Fibroblast of the aortic adventitia (primary cell): ENCODE data around the gene MEF2C. TPM values are rescaled to one million over a fixed set of nuclear protein-coding genes. Genes with fewer than 3 reads are reported as not detected.
A peak's percentile ranks its signal among the peaks of the same experiment; 100 is the strongest.

Experiments used
- DNase-seq: peaks from one replicate; pipeline ENCODE4 v3.0.0-alpha.2; 2010; ENCODE audit warnings: low read depth
- H3K4me3 ChIP-seq: 2 replicates; pipeline ENCODE4 v1.5.1; 2011; ENCODE audit warnings: low read depth, mild to moderate bottlenecking, control low read depth, low read length, moderate library complexity
- CTCF ChIP-seq: IDR thresholded peaks from 2 replicates; pipeline ENCODE4 v1.5.1; 2011; ENCODE audit warnings: mild to moderate bottlenecking, low read length, control low read depth, inconsistent platforms; ENCODE audit not compliant: insufficient read depth
- total RNA-seq: library from RNA; depleted of rRNA; stranded (reverse); fragments of >200 nt; gene quantifications from 2 replicates; pipeline ENCODE4 v1.2.3, GENCODE V29; 2012; ENCODE audit warnings: low replicate concordance

MEF2C gene
- total RNA-seq, 1 donor: 38.6 TPM

DNA sequence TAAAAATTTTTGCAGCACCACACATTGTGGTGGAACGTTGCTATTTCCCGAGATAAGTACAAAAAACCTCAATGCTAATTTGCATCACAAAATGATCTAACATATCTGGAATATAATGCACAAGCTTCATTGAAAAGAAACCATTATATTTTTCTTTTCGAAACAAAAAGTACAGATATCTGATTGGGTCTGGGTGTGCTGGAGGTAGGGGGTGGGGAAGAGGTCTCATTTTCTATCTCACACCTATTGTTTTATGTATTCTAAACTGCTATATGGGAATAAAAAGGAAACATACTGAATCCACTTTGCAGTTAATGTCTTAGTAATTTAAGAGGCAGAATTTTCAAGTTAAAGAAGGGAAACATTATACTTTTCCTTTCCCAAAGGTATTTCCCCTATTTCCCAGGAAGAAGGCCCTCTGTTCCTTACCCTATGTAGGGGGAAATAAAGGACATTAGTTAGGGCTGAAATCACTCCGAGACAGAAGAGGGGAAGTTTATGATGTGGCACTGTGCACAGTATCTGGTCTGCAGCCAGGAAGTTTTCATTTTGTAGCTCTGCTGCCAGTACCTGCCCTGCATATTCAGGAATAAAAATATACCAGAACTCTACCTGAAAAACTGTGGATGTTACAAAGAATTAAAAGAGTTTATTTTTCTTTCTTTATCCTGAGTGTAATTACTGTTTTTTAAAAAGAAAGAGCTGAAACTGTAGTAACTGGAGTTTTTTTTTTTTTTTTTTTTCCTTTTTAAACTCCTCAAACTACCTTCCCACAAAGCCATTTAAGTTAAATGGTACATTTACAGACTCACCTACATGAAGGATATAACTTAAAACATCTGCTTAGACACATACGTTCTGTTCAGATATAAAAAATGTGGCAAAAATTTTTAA, 7.4 kb downstream of the MEF2C start:
- DNase-seq: peak; percentile 43
- H3K4me3 ChIP-seq: peak overlapping the region; percentile 36
- TF ChIP-seq CTCF: no peak

GRCh38 chr5:88873447-88873846, 9.5 kb downstream of the MEF2C start:
- no peak overlapping the region for H3K4me3 ChIP-seq
- no peak for DNase-seq
- no peak for TF ChIP-seq CTCF

- no peak overlapping the region for H3K4me3 ChIP-seq
- no peak for DNase-seq
- TF ChIP-seq CTCF: no peak
These were observed 10.0 kb downstream of the MEF2C start for GRCh38 chr5:88872971-88873370.

DNA sequence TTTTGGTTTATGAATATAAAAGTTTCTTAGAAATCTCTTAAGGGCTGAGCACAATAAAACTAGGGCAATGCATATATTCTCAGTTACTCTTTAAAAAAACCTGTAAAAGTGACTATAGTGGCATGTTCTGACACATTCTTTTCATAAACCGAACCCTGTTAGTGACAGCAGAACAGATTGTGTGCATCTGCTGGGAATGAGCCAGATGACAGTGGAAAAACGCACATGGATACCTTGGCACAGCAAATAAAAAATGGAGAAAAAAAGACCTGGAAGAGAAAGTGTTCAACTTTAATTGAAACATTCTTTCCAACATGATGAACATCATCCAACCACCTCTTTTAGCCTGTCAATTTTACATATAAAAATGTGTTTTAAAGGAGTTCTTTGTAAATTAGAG, 12.7 kb downstream of the MEF2C start:
- no peak for DNase-seq
- H3K4me3 ChIP-seq: no peak overlapping the region
- TF ChIP-seq CTCF: no peak

DNA sequence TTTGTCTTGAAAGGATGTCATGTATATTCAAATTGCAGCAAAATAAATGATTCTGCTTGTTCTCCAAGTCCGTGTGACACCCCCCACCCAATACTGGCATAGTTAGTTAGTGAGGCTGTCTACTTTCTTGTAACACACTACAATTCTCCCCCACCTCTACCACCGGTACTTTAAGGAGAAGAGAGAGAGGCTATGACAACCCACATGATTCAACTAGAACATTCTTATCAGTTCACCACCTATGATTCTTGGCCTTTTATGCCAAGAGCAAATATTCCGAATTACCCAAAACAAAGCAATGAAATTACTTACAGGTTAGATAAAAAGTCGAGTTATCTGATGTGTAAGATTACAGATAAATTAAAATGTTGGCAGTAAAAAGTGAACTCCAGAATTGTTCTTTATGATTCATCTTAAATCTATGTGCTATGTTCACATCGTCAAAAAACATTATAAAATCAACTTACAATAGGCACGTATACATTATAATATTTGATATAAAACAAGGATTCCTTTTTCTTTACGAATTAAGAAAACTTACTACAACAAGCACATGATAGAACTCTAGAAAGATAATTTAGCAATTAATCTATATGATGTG, 14.4 kb downstream of the MEF2C start:
- peak; percentile 10 for DNase-seq
- no peak for TF ChIP-seq CTCF
- H3K4me3 ChIP-seq: no peak overlapping the region

DNA sequence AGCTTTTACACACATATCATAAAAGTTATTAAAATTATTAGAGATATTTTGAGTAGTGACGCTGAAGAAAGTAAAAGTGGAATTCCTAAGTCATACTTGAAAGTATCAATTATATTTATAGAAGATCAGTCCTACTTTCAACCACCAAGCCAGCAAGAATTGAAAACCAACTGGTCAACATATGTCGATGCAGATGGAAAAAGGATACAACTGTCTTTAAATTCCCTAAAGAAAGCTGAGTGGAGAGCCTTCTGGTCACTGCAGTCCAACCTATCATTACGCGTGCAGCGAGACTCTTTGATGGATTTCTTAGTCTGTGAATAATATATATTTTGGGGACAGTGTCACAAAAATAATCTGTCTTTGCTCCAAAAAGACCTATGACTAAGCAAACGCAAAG, 15.3 kb downstream of the MEF2C start:
- no peak for DNase-seq
- H3K4me3 ChIP-seq: no peak overlapping the region
- no peak for TF ChIP-seq CTCF

GRCh38 chr5:88863523-88863922, 19.5 kb downstream of the MEF2C start:
- no peak overlapping the region for H3K4me3 ChIP-seq
- no peak for TF ChIP-seq CTCF
- DNase-seq: no peak
